ENCODE results near the gene CYTIP.

DNA sequence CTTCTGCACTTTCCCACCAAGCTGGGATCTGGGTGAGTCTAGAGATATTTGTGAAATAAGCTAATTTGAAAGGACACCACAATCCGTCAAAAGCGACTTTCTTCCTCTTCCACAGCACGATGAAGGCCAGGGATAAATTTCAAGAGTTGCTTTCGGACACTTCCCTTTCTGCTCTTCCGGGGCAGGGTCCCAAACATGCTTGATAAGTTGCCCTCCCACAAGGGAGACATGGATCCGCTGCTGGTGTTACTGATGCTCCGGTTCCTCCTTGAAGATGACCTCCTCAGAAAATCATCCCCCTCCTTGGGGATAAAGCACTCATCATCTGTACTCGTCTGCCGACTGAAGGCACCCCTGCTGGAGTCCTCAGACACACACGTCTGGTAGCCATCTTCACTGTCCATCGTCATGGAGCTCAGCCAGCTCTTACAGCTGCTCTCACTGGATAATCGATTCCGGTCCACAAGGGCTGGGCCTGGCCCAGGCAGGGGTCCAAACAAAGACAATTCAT, 28.2 kb downstream of the CYTIP start:
- TF ChIP-seq GATA3 (IDR thresholded peaks at IDR 0.05; ENCODE audit: low read depth, low read length) (no peak), GATA2 (IDR thresholded peaks at IDR 0.05; ENCODE audit: low read depth, low read length) (no peak)

Measured in SH-SY5Y (cell line).